ENCODE measurements around the gene CHN2. TPM values are rescaled to one million over a fixed set of nuclear protein-coding genes. Genes with fewer than 3 reads are reported as not detected.

CHN2 gene
- total RNA-seq, 1 experiment from 2014 or later = 2.1 TPM

Other genes starting within 250 kb of the CHN2 start
- gene TRIL, start 236.4 kb upstream of the CHN2 start, total RNA-seq (2021; ENCODE audit: unreplicated experiment) = not detected
- 10.3 TPM for gene CPVL, start 48.2 kb upstream of the CHN2 start, total RNA-seq (2021; ENCODE audit: unreplicated experiment)

Data from HCT116 (cell line).